Measurements from ENCODE around the gene MAST2.

DNA sequence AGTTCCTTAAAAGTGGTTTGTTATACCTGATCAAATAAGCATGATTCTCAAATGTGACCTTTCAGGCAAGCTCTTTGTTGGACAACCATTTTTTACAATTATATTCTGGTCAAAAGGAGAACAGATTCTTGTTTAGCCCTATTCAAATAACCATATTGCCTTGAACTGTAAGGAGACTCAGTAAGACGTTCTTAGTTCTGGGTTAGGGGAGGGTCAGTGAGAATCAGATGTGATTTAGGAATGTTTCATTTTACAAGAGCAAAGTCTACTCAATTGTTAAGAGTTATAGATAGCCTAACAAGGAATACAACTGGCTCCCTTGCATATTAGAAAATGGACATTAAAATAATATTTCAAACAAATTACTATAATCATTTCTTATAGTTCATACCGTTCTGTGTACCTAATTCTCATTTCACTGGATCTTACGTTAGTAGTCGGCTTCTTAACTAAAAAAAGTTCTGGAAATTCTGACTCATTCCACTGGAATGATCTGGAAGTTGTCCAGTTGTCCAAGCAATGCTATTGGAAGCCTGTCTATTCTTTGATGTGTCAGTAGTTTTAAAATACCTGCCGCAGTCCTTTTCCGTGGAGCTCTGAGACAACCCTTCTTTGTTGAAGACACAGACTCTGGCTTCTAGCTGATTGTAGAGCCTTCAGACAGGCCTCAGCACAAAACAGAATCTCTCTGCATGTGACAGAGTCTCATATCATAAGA is 88.8 kb downstream of the MAST2 start:
- TF ChIP-seq EZH2 (IDR thresholded peaks at IDR 0.05; ENCODE audit: insufficient read depth, poor library complexity, severe bottlenecking) (no peak), EZH2phosphoT487 (IDR thresholded peaks at IDR 0.05; ENCODE audit: insufficient read depth, low read depth) (no peak)

Data from GM23248 (cell line).